PFSK-1 (cell line): Measurements from ENCODE around the gene TOP1.

ENCODE experiments used
- FOXP2 ChIP-seq: optimal IDR thresholded peaks from 2 replicates; pipeline ENCODE3; 2011; ENCODE audit warnings: borderline replicate concordance, control low read depth, inconsistent platforms; ENCODE audit not compliant: insufficient read depth; ENCODE audit errors: extremely low read length, extremely low read depth
- POLR2AphosphoS5 ChIP-seq: IDR thresholded peaks from 2 replicates; pipeline ENCODE4 v1.6.1; 2012; ENCODE audit warnings: low read depth, mild to moderate bottlenecking, control low read depth, low read length, moderate library complexity
- REST ChIP-seq, 2 experiments: IDR thresholded peaks; 2 replicates each; pipeline versions ENCODE4 v1.6.1 to v1.8.0; 2011 to 2012; ENCODE audit warnings: low read depth in 2 of 2, low read length in 2 of 2, control low read depth in 1 of 2, inconsistent platforms in 1 of 2, mild to moderate bottlenecking in 1 of 2, moderate library complexity in 1 of 2; ENCODE audit not compliant: insufficient read depth in 1 of 2
- SIN3A ChIP-seq: IDR thresholded peaks from 2 replicates; pipeline ENCODE4 v1.6.1; 2012; ENCODE audit warnings: mild to moderate bottlenecking, low read length, moderate library complexity, borderline replicate concordance; ENCODE audit not compliant: insufficient read depth
- TAF1 ChIP-seq: IDR thresholded peaks from 2 replicates; pipeline ENCODE4 v1.6.1; 2012; ENCODE audit warnings: low read length, control low read depth, borderline replicate concordance; ENCODE audit not compliant: insufficient read depth

The TOP1 gene

GRCh38 chr20:40990542-40991120, 38.0 kb upstream of the TOP1 start:
- TF ChIP-seq FOXP2 = peak; percentile 16
- 0 out of 4 replicates have a peak, but pooled peaks of 1 of the 2 experiments have one; percentile 24 for TF ChIP-seq REST (IDR thresholded peaks at IDR 0.05; ENCODE audit: insufficient read depth in 1 of 2, low read depth in 2 of 2, low read length in 2 of 2)
- TF ChIP-seq POLR2AphosphoS5 = no peak

GRCh38 chr20:40991181-40991889, 37.3 kb upstream of the TOP1 start:
- TF ChIP-seq TAF1 = no peak
- no peak for TF ChIP-seq POLR2AphosphoS5
- no peak for TF ChIP-seq FOXP2
- TF ChIP-seq REST (IDR thresholded peaks at IDR 0.05; ENCODE audit: insufficient read depth in 1 of 2, low read depth in 2 of 2, low read length in 2 of 2) = no peak
- TF ChIP-seq SIN3A = no peak

- TF ChIP-seq TAF1 (no peak), SIN3A (no peak), FOXP2 (no peak), REST (IDR thresholded peaks at IDR 0.05; ENCODE audit: insufficient read depth in 1 of 2, low read depth in 2 of 2, low read length in 2 of 2) (no peak), POLR2AphosphoS5 (no peak)
Observed at GRCh38 chr20:40992349-40993113, 36.1 kb upstream of the TOP1 start.

GRCh38 chr20:40993794-40994540, 34.7 kb upstream of the TOP1 start:
- TF ChIP-seq REST (IDR thresholded peaks at IDR 0.05; ENCODE audit: insufficient read depth in 1 of 2, low read depth in 2 of 2, low read length in 2 of 2) (no peak), POLR2AphosphoS5 (no peak), SIN3A (no peak), FOXP2 (no peak)
